ENCODE results near the gene SPO11. TPM values are rescaled to one million over a fixed set of nuclear protein-coding genes. Genes with fewer than 3 reads are reported as not detected.

Gene SPO11
- total and polyA plus RNA-seq, 2 donors (not counting 1 experiment from before 2014, with no cell fraction given): not detected

- CTCF ChIA-PET: interaction anchor here (0.7 to 8.1 kb wide), 10 partner anchors 9 to 217 kb away, joined by 3 to 69 read pairs (median 11); no protein-coding TSS in a partner anchor
- POLR2A ChIA-PET: no interaction called here
- H3K27ac Mint-ChIP-seq: peak overlapping the region; percentile 50
- H3K4me1 ChIP-seq (ENCODE audit: control insufficient read depth in 2 of 2, insufficient read depth in 2 of 2, low read length in 2 of 2): peaks cover 0 to 6% of the 10 kb centered on the region in 2 donors
- H3K27me3 Mint-ChIP-seq: no peaks in the 10 kb centered on the region
- H3K4me3 ChIP-seq (ENCODE audit: control extremely low read depth in 1 of 5, extremely low read depth in 1 of 5, insufficient read depth in 1 of 5, low read depth in 2 of 5, low read length in 4 of 5): no peak overlapping the region
- H3K9me3 ChIP-seq (ENCODE audit: control extremely low read depth in 1 of 3, control insufficient read depth in 2 of 3, insufficient read depth in 1 of 3, low read length in 2 of 3): no peaks in the 10 kb centered on the region
- no peak for ATAC-seq (ENCODE audit: low read depth)
- H3K4me3 Mint-ChIP-seq: no peak overlapping the region
- H2AFZ ChIP-seq (ENCODE audit: insufficient read depth, low read depth, low read length, poor library complexity, severe bottlenecking): no peak overlapping the region
- H3K36me3 ChIP-seq (replicated peaks in 1 of 2; ENCODE audit: control extremely low read depth in 1 of 2, control insufficient read depth in 1 of 2, extremely low read depth in 1 of 2, insufficient read depth in 2 of 2, low read length in 1 of 2): peaks cover 0 to 56% of the 10 kb centered on the region in 2 experiments
- WGBS (ENCODE audit: insufficient coverage): no CpG with 5 or more reads among the region's 5 CpGs
- intact Hi-C loops (cut with micrococcal nuclease): no loop called here
- H3K4me1 Mint-ChIP-seq: peaks cover 15% of the 10 kb centered on the region
- no peaks in the 10 kb centered on the region for H3K9me3 Mint-ChIP-seq (ENCODE audit: insufficient read depth)
- H3K79me2 ChIP-seq (ENCODE audit: control insufficient read depth, insufficient read depth, low read length): no peaks in the 10 kb centered on the region
- no peak for DNase-seq
- no peak overlapping the region for H3K9ac ChIP-seq (ENCODE audit: low read length)
- H3K27me3 ChIP-seq (replicated peaks in 1 of 4; ENCODE audit: control extremely low read depth in 1 of 4, control insufficient read depth in 3 of 4, insufficient read depth in 4 of 4, low read length in 3 of 4): no peaks in the 10 kb centered on the region
- H3K4me2 ChIP-seq (replicated peaks; ENCODE audit: low read depth, low read length, poor library complexity, severe bottlenecking): no peak overlapping the region
- TF ChIP-seq EZH2 (IDR thresholded peaks at IDR 0.05; ENCODE audit: borderline replicate concordance, insufficient read depth, low read depth, low read length, poor library complexity, severe bottlenecking): no peak
- no peak for TF ChIP-seq CTCF (IDR thresholded peaks at IDR 0.05)
- H3K27ac ChIP-seq (ENCODE audit: low read length in 2 of 2): no peak overlapping the region
- H4K20me1 ChIP-seq (ENCODE audit: control insufficient read depth, insufficient read depth, low read length, poor library complexity, severe bottlenecking): no peaks in the 10 kb centered on the region
Measured at GRCh38 chr20:57379263-57379647, 49.7 kb downstream of the SPO11 start.

DNA sequence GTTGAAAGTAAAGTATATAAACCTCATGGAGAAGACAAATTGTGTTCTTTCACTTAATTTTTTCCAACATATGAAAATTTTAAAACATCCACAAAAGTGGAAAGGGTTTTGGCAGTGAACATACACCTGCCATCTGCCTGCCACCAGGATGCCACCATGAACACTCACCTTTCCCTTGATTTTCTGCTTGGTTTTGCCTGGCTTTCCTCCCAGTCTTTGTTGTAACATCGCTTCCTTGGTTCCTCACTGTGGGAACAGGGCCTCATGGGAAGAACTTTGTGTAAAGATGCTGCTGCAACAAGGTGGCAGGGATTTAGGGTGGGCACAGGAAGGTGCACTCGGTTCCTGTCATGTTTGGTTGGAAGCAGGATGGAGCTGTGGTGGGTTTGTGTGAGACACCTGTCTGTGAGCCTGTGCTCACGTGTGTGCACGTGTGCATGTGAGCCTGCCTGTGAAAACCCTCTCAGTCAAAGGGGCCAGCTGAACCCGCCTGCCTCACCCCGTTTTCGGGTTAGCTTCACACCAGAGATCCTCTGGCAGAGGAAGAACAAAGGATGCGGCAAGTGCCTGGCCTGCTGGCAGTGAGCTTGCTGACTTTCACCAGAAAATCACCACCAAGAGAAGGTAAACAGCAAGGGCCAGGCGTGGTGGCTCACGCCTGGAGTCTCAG lies 50.6 kb downstream of the SPO11 start:
- H3K4me3 Mint-ChIP-seq: no peak overlapping the region
- ATAC-seq (ENCODE audit: low read depth): no peak
- DNase-seq: no peak
- Histone ChIP-seq H3K9ac (ENCODE audit: low read length) (no peak overlapping the region), H3K4me1 (ENCODE audit: control insufficient read depth in 2 of 2, insufficient read depth in 2 of 2, low read length in 2 of 2) (peaks cover 0 to 6% of the 10 kb centered on the region in 2 donors), H3K27me3 (replicated peaks in 1 of 4; ENCODE audit: control extremely low read depth in 1 of 4, control insufficient read depth in 3 of 4, insufficient read depth in 4 of 4, low read length in 3 of 4) (no peaks in the 10 kb centered on the region), H3K4me3 (ENCODE audit: control extremely low read depth in 1 of 5, extremely low read depth in 1 of 5, insufficient read depth in 1 of 5, low read depth in 2 of 5, low read length in 4 of 5) (no peak overlapping the region), H2AFZ (ENCODE audit: insufficient read depth, low read depth, low read length, poor library complexity, severe bottlenecking) (no peak overlapping the region), H3K36me3 (replicated peaks in 1 of 2; ENCODE audit: control extremely low read depth in 1 of 2, control insufficient read depth in 1 of 2, extremely low read depth in 1 of 2, insufficient read depth in 2 of 2, low read length in 1 of 2) (peaks cover 0 to 50% of the 10 kb centered on the region in 2 experiments), H3K4me2 (replicated peaks; ENCODE audit: low read depth, low read length, poor library complexity, severe bottlenecking) (no peak overlapping the region), H3K79me2 (ENCODE audit: control insufficient read depth, insufficient read depth, low read length) (no peaks in the 10 kb centered on the region), H4K20me1 (ENCODE audit: control insufficient read depth, insufficient read depth, low read length, poor library complexity, severe bottlenecking) (no peaks in the 10 kb centered on the region), H3K9me3 (ENCODE audit: control extremely low read depth in 1 of 3, control insufficient read depth in 2 of 3, insufficient read depth in 1 of 3, low read length in 2 of 3) (no peaks in the 10 kb centered on the region), H3K27ac (ENCODE audit: low read length in 2 of 2) (no peak overlapping the region)
- intact Hi-C loops (cut with micrococcal nuclease): loop anchor here (10.0 kb wide), 1 partner anchor 55 kb away; no protein-coding TSS in a partner anchor
- peaks cover 11% of the 10 kb centered on the region for H3K4me1 Mint-ChIP-seq
- ChIA-PET POLR2A (no interaction called here), CTCF (interaction anchor here (1.1 to 8.1 kb wide), 12 partner anchors 8 to 216 kb away, joined by 3 to 69 read pairs (median 11); no protein-coding TSS in a partner anchor)
- H3K9me3 Mint-ChIP-seq (ENCODE audit: insufficient read depth): no peaks in the 10 kb centered on the region
- WGBS (ENCODE audit: insufficient coverage): 94% methylated on average over 7 of the region's 10 CpGs
- TF ChIP-seq EZH2 (IDR thresholded peaks at IDR 0.05; ENCODE audit: borderline replicate concordance, insufficient read depth, low read depth, low read length, poor library complexity, severe bottlenecking): no peak
- TF ChIP-seq CTCF (IDR thresholded peaks at IDR 0.05): no peak
- H3K27me3 Mint-ChIP-seq: no peaks in the 10 kb centered on the region
- no peak overlapping the region for H3K27ac Mint-ChIP-seq
